ENCODE data around the gene RETREG3.
A peak's percentile ranks its signal among the peaks of the same experiment; 100 is the strongest.
"Not testable (repeated sequence)": the region's sequence is repeated elsewhere in the genome, so short reads cannot be mapped to it uniquely, and the experiment has no call there.

The RETREG3 gene

GRCh38 chr17:42609182-42609813 lies at the start of gene RETREG3, which contains the start of gene TUBG1:
Gene RETREG3 (minus strand): TSS chr17:42609374. CDS start chr17:42609324, 50 bp downstream.
Gene TUBG1 (plus strand): TSS chr17:42609683. CDS start chr17:42609738, 55 bp downstream.
- DNase-seq, result peak; percentile 99

- DNase-seq, result no peak
Observed at GRCh38 chr17:42657824-42658588, 48.8 kb upstream of the RETREG3 start.

- no peak for DNase-seq
Observed at GRCh38 chr17:42655528-42655927, 46.4 kb upstream of the RETREG3 start.

GRCh38 chr17:42653179-42654124 lies 44.3 kb upstream of the RETREG3 start:
- DNase-seq, result no peak

GRCh38 chr17:42651392-42651791 lies 42.2 kb upstream of the RETREG3 start:
- no peak for DNase-seq

- DNase-seq, result no peak
Observed at GRCh38 chr17:42647778-42648177, 38.6 kb upstream of the RETREG3 start.

GRCh38 chr17:42642336-42642735 lies 33.2 kb upstream of the RETREG3 start:
- no peak for DNase-seq

GRCh38 chr17:42640121-42640520 lies 30.9 kb upstream of the RETREG3 start:
- DNase-seq, result no peak

- no peak for DNase-seq
Observed at GRCh38 chr17:42639525-42640113, 30.4 kb upstream of the RETREG3 start.

- DNase-seq, result no peak
Observed at GRCh38 chr17:42632949-42633444, 23.8 kb upstream of the RETREG3 start.

GRCh38 chr17:42629411-42630009 lies 20.3 kb upstream of the RETREG3 start:
- no peak for DNase-seq

- DNase-seq, result not testable (repeated sequence)
Observed at GRCh38 chr17:42627032-42627764, 18.0 kb upstream of the RETREG3 start.

GRCh38 chr17:42623732-42624596 lies 14.8 kb upstream of the RETREG3 start:
- peak; percentile 23 for DNase-seq

GRCh38 chr17:42623271-42623670 lies 14.1 kb upstream of the RETREG3 start:
- no peak for DNase-seq

GRCh38 chr17:42621987-42622386 lies 12.8 kb upstream of the RETREG3 start:
- DNase-seq, result not testable (repeated sequence)

- DNase-seq, result peak; percentile 70
Observed at GRCh38 chr17:42618442-42619150, 9.4 kb upstream of the RETREG3 start.

- no peak for DNase-seq
Observed at GRCh38 chr17:42617956-42618431, 8.8 kb upstream of the RETREG3 start.

GRCh38 chr17:42613699-42614295 lies 4.6 kb upstream of the RETREG3 start:
- DNase-seq, result no peak

- DNase-seq, result no peak
Observed at GRCh38 chr17:42612013-42612412, 2.8 kb upstream of the RETREG3 start.
